CD4-positive, alpha-beta T cell treated with Interleukin-2 at 100 ng/mL for 4 hours (primary cell): Measurements from ENCODE around the gene CRYGC.

ENCODE experiments used
- DNase-seq: peaks from one replicate; pipeline ENCODE4 v3.0.0-alpha.2; 2020; ENCODE audit warnings: low spot score

The CRYGC gene

GRCh38 chr2:208096080-208096479, 33.5 kb downstream of the CRYGC start:
- no peak for DNase-seq

- DNase-seq = no peak
Measured at GRCh38 chr2:208093128-208093527, 36.5 kb downstream of the CRYGC start.

GRCh38 chr2:208092093-208092832, 37.4 kb downstream of the CRYGC start:
- DNase-seq = no peak

DNA sequence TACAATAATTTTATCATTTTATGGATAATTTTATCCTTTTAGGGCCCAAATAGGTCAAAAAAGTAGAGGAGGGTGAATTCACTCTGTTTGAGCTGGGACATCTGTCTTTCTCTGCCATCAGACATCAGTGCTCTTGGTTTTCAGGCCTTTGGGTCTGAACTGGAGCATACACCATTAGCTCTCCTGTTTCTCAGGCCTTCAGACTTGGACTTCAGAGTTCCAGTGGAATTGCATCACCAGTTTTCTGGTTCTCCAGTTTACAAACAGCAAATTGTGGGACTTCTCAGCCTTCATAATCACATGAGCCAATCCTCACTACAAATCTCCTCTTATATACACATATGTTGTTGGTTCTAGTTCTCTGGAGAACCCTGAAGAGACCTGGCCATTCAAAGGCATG, 39.2 kb downstream of the CRYGC start:
- no peak for DNase-seq

GRCh38 chr2:208086029-208086428, 43.6 kb downstream of the CRYGC start:
- no peak for DNase-seq

- DNase-seq = no peak
Measured at GRCh38 chr2:208083807-208084206, 45.8 kb downstream of the CRYGC start.
